Smooth muscle cell (in vitro differentiated cells): ENCODE results near the gene FAAP24. TPM values are rescaled to one million over a fixed set of nuclear protein-coding genes. Genes with fewer than 3 reads are reported as not detected.
"Not testable (repeated sequence)": the region's sequence is repeated elsewhere in the genome, so short reads cannot be mapped to it uniquely, and the experiment has no call there.

Experiments
- DNase-seq: peaks from one replicate; lab custom pipeline; 2025; ENCODE audit not compliant: unreplicated experiment; lab: John Stamatoyannopoulos, UW
- H2AFZ ChIP-seq: fragments of 200-600 bp; sonication (generic); 2 replicates; pipeline ENCODE4 v1.6.0; 2016; ENCODE audit warnings: antibody characterized with exemption, low read depth, mild to moderate bottlenecking
- H3F3A ChIP-seq: fragments of 200-600 bp; sonication (generic); 2 replicates; pipeline ENCODE4 v1.6.0; 2017; ENCODE audit warnings: antibody characterized with exemption, low read depth
- H3K27ac ChIP-seq: fragments of 200-600 bp; sonication (generic); 2 replicates; pipeline ENCODE4 v1.5.1; 2016; ENCODE audit warnings: low read depth, mild to moderate bottlenecking
- H3K27me3 ChIP-seq: fragments of 200-600 bp; sonication (generic); 2 replicates; pipeline ENCODE4 v1.6.1; 2016; ENCODE audit warnings: low read depth, mild to moderate bottlenecking
- H3K36me3 ChIP-seq: fragments of 200-600 bp; sonication (generic); 2 replicates; pipeline ENCODE4 v1.5.1; 2016; ENCODE audit warnings: low read depth
- H3K4me1 ChIP-seq: fragments of 200-600 bp; sonication (generic); 2 replicates; pipeline ENCODE4 v1.5.1; 2016; ENCODE audit warnings: low read depth
- H3K4me2 ChIP-seq: fragments of 200-600 bp; sonication (generic); 2 replicates; pipeline ENCODE4 v1.6.0; 2016; ENCODE audit warnings: mild to moderate bottlenecking
- H3K4me3 ChIP-seq: fragments of 200-600 bp; sonication (generic); 2 replicates; pipeline ENCODE4 v1.5.1; 2016; ENCODE audit warnings: mild to moderate bottlenecking
- H3K79me2 ChIP-seq: fragments of 200-600 bp; sonication (generic); 2 replicates; pipeline ENCODE4 v1.6.0; 2016; ENCODE audit warnings: low read depth, mild to moderate bottlenecking
- H3K9ac ChIP-seq: fragments of 200-600 bp; sonication (generic); 2 replicates; pipeline ENCODE4 v1.6.0; 2016; ENCODE audit warnings: low read depth
- H3K9me3 ChIP-seq: fragments of 200-600 bp; sonication (generic); replicated peaks from 2 replicates; pipeline ENCODE4 v1.5.1; 2016; ENCODE audit warnings: low read depth
- H4K20me1 ChIP-seq: fragments of 200-600 bp; sonication (generic); 2 replicates; pipeline ENCODE4 v1.6.0; 2016; ENCODE audit warnings: low read depth
- CTCF ChIP-seq: fragments of 200-600 bp; sonication (generic); IDR thresholded peaks from 2 replicates; pipeline ENCODE4 v1.5.1; 2017; ENCODE audit warnings: borderline replicate concordance, mild to moderate bottlenecking, antibody characterized with exemption; ENCODE audit not compliant: insufficient read depth, poor library complexity, severe bottlenecking
- WGBS: methylation state at CpG from one replicate; pipeline ENCODE4 v1.1.7; 2016; ENCODE audit warnings: low lambda C conversion rate; 5-methylcytosine and 5-hydroxymethylcytosine counted together
- polyA plus RNA-seq: library from polyadenylated mRNA; unstranded; fragments of >200 nt; fragmentation: Nextera tagmentation; extraction: Ambion mirVana; gene quantifications from 2 replicates; pipeline ENCODE4 v1.2.1, GENCODE V29; 2016
- total RNA-seq: library from RNA; depleted of rRNA; stranded (reverse); fragments of >200 nt; gene quantifications from 2 replicates; pipeline ENCODE4 v1.2.3, GENCODE V29; 2014

FAAP24 gene
- total and polyA plus RNA-seq, 2 experiments from 2014 or later, result 4.7 to 5.3 TPM

GRCh38 chr19:32930567-32930966 lies 41.5 kb upstream of the FAAP24 start:
- H2AFZ ChIP-seq, result no peak overlapping the region
- H3F3A ChIP-seq, result no peaks in the 10 kb centered on the region
- DNase-seq, result no peak
- no peaks in the 10 kb centered on the region for H4K20me1 ChIP-seq
- no peak overlapping the region for H3K9ac ChIP-seq
- no peak overlapping the region for H3K27ac ChIP-seq
- no peak overlapping the region for H3K4me2 ChIP-seq
- no peaks in the 10 kb centered on the region for H3K4me1 ChIP-seq
- no peaks in the 10 kb centered on the region for H3K9me3 ChIP-seq
- H3K36me3 ChIP-seq, result peaks cover 2% of the 10 kb centered on the region
- no peaks in the 10 kb centered on the region for H3K79me2 ChIP-seq
- TF ChIP-seq CTCF, result no peak
- whole genome bisulfite sequencing, result 96% methylated on average over 8 of the region's 8 CpGs
- no peaks in the 10 kb centered on the region for H3K27me3 ChIP-seq
- H3K4me3 ChIP-seq, result no peak overlapping the region

- DNase-seq, result no peak
- Histone ChIP-seq H3K9ac (no peak overlapping the region), H3K4me1 (no peaks in the 10 kb centered on the region), H3K4me2 (no peak overlapping the region), H3F3A (no peaks in the 10 kb centered on the region), H3K36me3 (peaks cover 2% of the 10 kb centered on the region), H3K79me2 (no peaks in the 10 kb centered on the region), H3K4me3 (no peak overlapping the region), H3K9me3 (no peaks in the 10 kb centered on the region), H2AFZ (no peak overlapping the region), H3K27me3 (no peaks in the 10 kb centered on the region), H4K20me1 (no peaks in the 10 kb centered on the region), H3K27ac (no peak overlapping the region)
- TF ChIP-seq CTCF, result no peak
- 98% methylated on average over 3 of the region's 3 CpGs for WGBS
Observed at GRCh38 chr19:32933571-32933970, 38.5 kb upstream of the FAAP24 start.

GRCh38 chr19:32935629-32936028 lies 36.4 kb upstream of the FAAP24 start:
- DNase-seq, result no peak
- no peaks in the 10 kb centered on the region for H3K79me2 ChIP-seq
- H3K4me3 ChIP-seq, result no peak overlapping the region
- H3K36me3 ChIP-seq, result peaks cover 2% of the 10 kb centered on the region
- H3F3A ChIP-seq, result no peaks in the 10 kb centered on the region
- no peak overlapping the region for H3K4me2 ChIP-seq
- H3K27me3 ChIP-seq, result no peaks in the 10 kb centered on the region
- H3K27ac ChIP-seq, result no peak overlapping the region
- 95% methylated on average over 9 of the region's 9 CpGs for WGBS
- no peaks in the 10 kb centered on the region for H3K9me3 ChIP-seq
- no peak overlapping the region for H3K9ac ChIP-seq
- no peaks in the 10 kb centered on the region for H3K4me1 ChIP-seq
- no peak for TF ChIP-seq CTCF
- H4K20me1 ChIP-seq, result no peaks in the 10 kb centered on the region
- H2AFZ ChIP-seq, result no peak overlapping the region

GRCh38 chr19:32936065-32936464 lies 36.0 kb upstream of the FAAP24 start:
- Histone ChIP-seq H3K4me2 (no peak overlapping the region), H3K4me3 (no peak overlapping the region), H4K20me1 (no peaks in the 10 kb centered on the region), H3K9me3 (no peaks in the 10 kb centered on the region), H3K9ac (no peak overlapping the region), H3K36me3 (peaks cover 2% of the 10 kb centered on the region), H3K27ac (no peak overlapping the region), H3K79me2 (no peaks in the 10 kb centered on the region), H3K4me1 (no peaks in the 10 kb centered on the region), H2AFZ (no peak overlapping the region), H3K27me3 (no peaks in the 10 kb centered on the region), H3F3A (no peaks in the 10 kb centered on the region)
- TF ChIP-seq CTCF, result no peak
- WGBS, result 98% methylated on average over 8 of the region's 8 CpGs
- no peak for DNase-seq

- WGBS, result 97% methylated on average over 5 of the region's 5 CpGs
Observed at GRCh38 chr19:32941273-32941672, 30.8 kb upstream of the FAAP24 start.

More at GRCh38 chr19:32941273-32941672, 30.8 kb upstream of the FAAP24 start:
- not testable (repeated sequence) for H3K27me3 ChIP-seq, H3K4me1 ChIP-seq, H3K9ac ChIP-seq, H3K9me3 ChIP-seq, H3K27ac ChIP-seq, H3K79me2 ChIP-seq, H3K4me3 ChIP-seq, H2AFZ ChIP-seq, H3F3A ChIP-seq, H3K36me3 ChIP-seq, H4K20me1 ChIP-seq, H3K4me2 ChIP-seq, DNase-seq
